Lung microvascular endothelial cell (primary cell): ENCODE data around the gene CDK5R2. TPM values are rescaled to one million over a fixed set of nuclear protein-coding genes. Genes with fewer than 3 reads are reported as not detected.

Experiments
- DNase-seq, 2 donors: peaks; one replicate each; pipeline versions ENCODE4 v3.0.0 to v3.0.0-alpha.2; 2010; ENCODE audit warnings: low read depth in 2 of 2
- total RNA-seq: library from RNA; depleted of rRNA; stranded (reverse); fragments of >200 nt; gene quantifications from 2 replicates; pipeline ENCODE4 v1.2.1, GENCODE V29; 2014

Gene CDK5R2
- total RNA-seq, 1 donor from 2014 or later, result not detected

GRCh38 chr2:219001577-219002394 is 42.3 kb downstream of the CDK5R2 start:
- no peak for DNase-seq

DNA sequence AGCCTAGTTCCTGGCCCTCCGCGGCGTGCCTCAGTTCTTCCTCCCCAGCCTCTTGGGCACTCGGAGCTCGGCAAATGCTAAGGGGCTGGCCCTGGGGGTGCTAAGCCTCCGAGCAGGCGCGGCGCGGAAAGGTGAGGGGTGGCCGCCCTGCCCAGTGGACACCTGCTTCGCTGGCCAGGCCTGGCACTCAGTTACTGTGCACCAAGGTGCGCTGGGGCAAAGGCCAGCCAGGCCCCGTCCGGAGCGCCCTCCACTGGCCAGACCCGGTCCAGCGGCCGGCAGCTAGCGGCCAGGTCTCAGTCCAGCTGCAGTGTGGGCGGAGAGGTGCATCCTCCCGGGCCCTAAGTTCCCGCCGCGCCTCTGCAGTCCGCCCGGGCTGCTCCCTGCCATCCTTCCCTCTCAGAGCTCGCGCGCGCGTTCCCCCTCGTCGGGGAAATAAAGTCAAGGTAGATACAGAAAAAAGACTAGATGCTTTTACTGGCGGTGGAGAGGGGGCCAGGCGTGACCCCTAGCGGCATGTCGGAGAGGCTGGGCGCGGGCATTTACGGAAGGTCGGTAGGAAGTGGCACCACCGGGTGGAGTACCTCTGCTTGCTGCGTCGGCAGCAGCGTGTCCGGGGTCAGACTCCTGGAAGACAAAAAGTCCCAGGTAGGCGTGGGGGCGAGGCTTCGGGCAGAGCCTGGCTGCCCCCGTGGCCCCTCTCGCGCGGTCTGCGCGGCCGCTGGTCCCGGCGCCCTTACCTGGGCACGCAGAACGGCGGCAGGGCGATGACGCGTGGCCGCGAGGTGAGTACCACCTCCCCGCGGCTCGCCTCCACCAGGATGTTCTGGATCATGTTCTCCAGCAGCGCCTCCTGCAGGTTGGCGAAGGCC is 43.2 kb downstream of the CDK5R2 start:
- DNase-seq, result peak; percentile 40 to 56

GRCh38 chr2:219003267-219003634 is 43.8 kb downstream of the CDK5R2 start:
- DNase-seq, result no peak

GRCh38 chr2:219003979-219004378 is 44.5 kb downstream of the CDK5R2 start:
- DNase-seq, result no peak

DNA sequence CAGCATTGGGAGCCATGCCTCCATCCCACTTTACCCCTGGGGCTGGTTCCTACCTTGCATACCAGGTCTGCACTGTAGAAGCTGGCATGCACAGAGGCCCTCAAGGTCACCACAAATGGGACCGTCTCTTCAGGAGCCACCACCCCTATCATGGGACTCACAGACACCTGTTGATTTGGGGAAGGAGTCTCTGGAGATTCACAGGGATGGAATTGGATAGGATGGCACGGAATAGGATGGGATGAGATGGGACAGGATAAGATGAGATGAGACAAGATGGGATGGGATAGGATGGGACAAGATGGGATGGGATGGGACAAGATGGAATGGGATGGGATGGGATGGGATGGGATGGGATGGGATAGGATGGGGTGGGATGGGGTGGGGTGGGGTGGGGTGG is 49.8 kb downstream of the CDK5R2 start:
- no peak for DNase-seq

DNA sequence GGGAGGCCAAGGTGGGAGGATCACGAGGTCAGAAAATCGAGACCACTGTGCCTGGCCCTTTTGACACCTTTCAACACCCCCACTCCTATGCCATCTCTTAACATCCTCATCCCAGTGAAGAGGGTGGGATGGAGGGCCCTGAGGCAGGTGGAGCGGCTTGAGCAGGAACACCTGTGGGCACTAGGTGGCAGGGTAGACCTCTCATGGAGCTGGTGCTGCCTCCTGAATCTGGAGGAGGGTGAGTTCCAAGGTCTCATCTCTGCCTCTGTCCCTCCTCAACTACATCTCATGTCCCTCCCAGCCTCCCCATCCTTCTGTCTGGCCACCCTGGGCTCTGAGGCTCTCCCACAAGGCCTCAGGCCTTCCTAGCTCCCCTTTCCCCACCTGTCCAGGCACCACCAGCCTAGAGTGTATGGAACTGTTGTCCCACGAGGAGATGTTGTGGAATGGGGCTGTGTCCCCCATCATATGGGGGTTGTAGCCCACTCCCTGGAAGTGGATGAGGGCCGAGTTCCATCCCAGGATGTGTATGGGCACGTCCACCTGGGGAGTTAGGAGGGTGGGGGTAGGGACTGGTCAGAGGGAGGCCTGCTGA is 50.8 kb downstream of the CDK5R2 start:
- DNase-seq, result peak in 1 of 2 donors; percentile 26

- DNase-seq, result no peak
Observed at GRCh38 chr2:219010873-219011272, 51.4 kb downstream of the CDK5R2 start.

Other genes with a start within 250 kb of the CDK5R2 start
- gene TTLL4, start 248.8 kb upstream of the CDK5R2 start, total RNA-seq, result 4.1 and 5.8 TPM in 2 replicates
- gene CYP27A1, start 177.5 kb upstream of the CDK5R2 start, total RNA-seq, result 5.0 and 7.1 TPM in 2 replicates
- gene PRKAG3, start 127.9 kb upstream of the CDK5R2 start, total RNA-seq, result not detected in 2 replicates
- gene WNT6, start 99.9 kb upstream of the CDK5R2 start, total RNA-seq, result not detected in 2 replicates
- not detected in 2 replicates for gene WNT10A, start 78.8 kb upstream of the CDK5R2 start, total RNA-seq
- not detected in 2 replicates for gene FEV, start 25.5 kb downstream of the CDK5R2 start, total RNA-seq
- gene CRYBA2, start 33.8 kb downstream of the CDK5R2 start, total RNA-seq, result not detected in 2 replicates
- gene CFAP65, start 81.8 kb downstream of the CDK5R2 start, total RNA-seq, result not detected in 2 replicates
- not detected in 2 replicates for gene IHH, start 101.3 kb downstream of the CDK5R2 start, total RNA-seq
- 12.6 and 13.1 TPM in 2 replicates for gene NHEJ1, start 201.1 kb downstream of the CDK5R2 start, total RNA-seq
- gene SLC23A3, start 210.4 kb downstream of the CDK5R2 start, total RNA-seq, result 0.44 and 2.0 TPM in 2 replicates
- 15.5 and 26.4 TPM in 2 replicates for gene CNPPD1, start 217.3 kb downstream of the CDK5R2 start, total RNA-seq
- 41.2 and 57.7 TPM in 2 replicates for gene RETREG2, start 218.6 kb downstream of the CDK5R2 start, total RNA-seq
- 15.9 and 25.2 TPM in 2 replicates for gene ZFAND2B, start 247.1 kb downstream of the CDK5R2 start, total RNA-seq